Fibroblast of lung (primary cell): ENCODE data around the gene CPM. TPM values are rescaled to one million over a fixed set of nuclear protein-coding genes. Genes with fewer than 3 reads are reported as not detected.

ENCODE experiments used
- DNase-seq, 2 donors: peaks; one replicate each; pipeline versions ENCODE4 v3.0.0 to v3.0.0-alpha.2; 2010; ENCODE audit warnings: low read depth in 2 of 2
- H2AFZ ChIP-seq: 2 replicates; pipeline ENCODE4 v1.5.1; 2012; ENCODE audit warnings: low read length, control low read depth, inconsistent platforms
- H3K27ac ChIP-seq: 2 replicates; pipeline ENCODE4 v1.5.1; 2011; ENCODE audit warnings: low read length, control low read depth; ENCODE audit not compliant: insufficient read depth
- H3K27me3 ChIP-seq: 2 replicates; pipeline ENCODE4 v1.5.1; 2011; ENCODE audit warnings: mild to moderate bottlenecking, low read length; ENCODE audit not compliant: control insufficient read depth, insufficient read depth
- H3K36me3 ChIP-seq: 2 replicates; pipeline ENCODE4 v1.5.1; 2011; ENCODE audit warnings: low read length; ENCODE audit not compliant: control insufficient read depth, insufficient read depth
- H3K4me1 ChIP-seq: 2 replicates; pipeline ENCODE4 v1.5.1; 2011; ENCODE audit warnings: low read length; ENCODE audit not compliant: control insufficient read depth, insufficient read depth; ENCODE audit errors: extremely low read depth
- H3K4me2 ChIP-seq: 2 replicates; pipeline ENCODE4 v1.5.1; 2011; ENCODE audit warnings: low read length, control low read depth; ENCODE audit not compliant: insufficient read depth; ENCODE audit errors: extremely low read depth
- H3K4me3 ChIP-seq, 4 experiments: fragments of 200-600 bp in 1 of 4; sonication (generic) in 1 of 4; replicated peaks in 1 of 4; 2 replicates each; pipeline ENCODE4 v1.5.1; 2011 to 2016; ENCODE audit warnings: low read length in 4 of 4, low read depth in 3 of 4, mild to moderate bottlenecking in 3 of 4, control low read depth in 2 of 4, inconsistent platforms in 1 of 4, mixed read lengths in 1 of 4; ENCODE audit not compliant: insufficient read depth in 1 of 4; ENCODE audit errors: control extremely low read depth in 1 of 4
- H3K79me2 ChIP-seq: 2 replicates; pipeline ENCODE4 v1.5.1; 2012; ENCODE audit warnings: mild to moderate bottlenecking, low read length, inconsistent platforms; ENCODE audit not compliant: control insufficient read depth, insufficient read depth
- H3K9ac ChIP-seq: 2 replicates; pipeline ENCODE4 v1.5.1; 2011; ENCODE audit warnings: mild to moderate bottlenecking, low read length, control low read depth; ENCODE audit not compliant: insufficient read depth
- H3K9me3 ChIP-seq: 2 replicates; pipeline ENCODE4 v1.5.1; 2012; ENCODE audit warnings: low read depth, low read length; ENCODE audit not compliant: control insufficient read depth, insufficient read depth
- H4K20me1 ChIP-seq: 2 replicates; pipeline ENCODE4 v1.5.1; 2011; ENCODE audit warnings: low read length; ENCODE audit not compliant: control insufficient read depth, insufficient read depth; ENCODE audit errors: extremely low read depth
- EZH2 ChIP-seq: IDR thresholded peaks from 2 replicates; pipeline ENCODE4 v1.5.1; 2012; ENCODE audit warnings: low read length, control low read depth, mild to moderate bottlenecking; ENCODE audit errors: missing control alignments
- polyA plus RNA-seq, 2 donors: library from polyadenylated mRNA; depleted of rRNA in 1 of 2; stranded (reverse) in 1 of 2; unstranded in 1 of 2; fragments of >200 nt; gene quantifications; 2 replicates each; pipeline ENCODE4 v1.2.1, GENCODE V29; 2011 to 2012; ENCODE audit warnings: missing spikeins in 1 of 2
- total RNA-seq: library from RNA; depleted of rRNA; stranded (reverse); fragments of >200 nt; gene quantifications from 2 replicates; pipeline ENCODE4 v1.2.1, GENCODE V29; 2014
- TF ChIP-seq, protein P1 (sequence below), 2 donors: IDR thresholded peaks in 1 of 2; conservative IDR thresholded peaks in 1 of 2; 1 replicate in 1 of 2; 2 replicates in 1 of 2; pipeline ENCODE4 v1.5.1; 2011 to 2012; ENCODE audit warnings: low read length in 2 of 2, control low read depth in 1 of 2, inconsistent platforms in 1 of 2, low read depth in 1 of 2, mild to moderate bottlenecking in 1 of 2

The CPM gene
- total and polyA plus RNA-seq, 2 donors (not counting 1 experiment from before 2014, with no cell fraction given), result 5.3 to 23.5 TPM

DNA sequence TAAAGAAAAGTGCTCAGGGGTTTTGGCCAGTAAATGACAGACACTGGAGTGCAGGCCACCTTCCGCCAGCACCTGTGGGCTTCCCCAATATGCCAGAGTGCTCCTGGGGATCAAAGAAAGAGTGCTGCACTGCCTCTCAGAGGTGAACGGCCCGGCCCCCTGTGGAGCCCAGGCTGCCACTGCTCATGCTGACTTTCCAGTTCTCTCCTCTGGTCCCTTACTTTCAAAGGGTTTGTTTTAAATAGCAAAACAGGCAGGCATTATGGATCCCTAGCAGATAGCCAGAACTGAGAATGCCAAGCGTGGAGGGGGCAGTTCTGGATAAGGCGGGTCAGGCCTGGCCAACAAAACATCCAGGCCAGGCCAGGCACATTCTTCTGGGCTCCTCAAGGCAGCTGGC lies 65.4 kb downstream of the CPM start:
- Histone ChIP-seq H3K27ac (no peak overlapping the region), H2AFZ (no peak overlapping the region), H3K79me2 (no peaks in the 10 kb centered on the region), H3K4me3 (no peak overlapping the region), H3K27me3 (no peaks in the 10 kb centered on the region), H3K4me2 (no peak overlapping the region), H3K4me1 (no peaks in the 10 kb centered on the region), H3K9ac (no peak overlapping the region), H4K20me1 (no peaks in the 10 kb centered on the region), H3K9me3 (no peaks in the 10 kb centered on the region), H3K36me3 (no peaks in the 10 kb centered on the region)
- TF ChIP-seq, protein P1, sequence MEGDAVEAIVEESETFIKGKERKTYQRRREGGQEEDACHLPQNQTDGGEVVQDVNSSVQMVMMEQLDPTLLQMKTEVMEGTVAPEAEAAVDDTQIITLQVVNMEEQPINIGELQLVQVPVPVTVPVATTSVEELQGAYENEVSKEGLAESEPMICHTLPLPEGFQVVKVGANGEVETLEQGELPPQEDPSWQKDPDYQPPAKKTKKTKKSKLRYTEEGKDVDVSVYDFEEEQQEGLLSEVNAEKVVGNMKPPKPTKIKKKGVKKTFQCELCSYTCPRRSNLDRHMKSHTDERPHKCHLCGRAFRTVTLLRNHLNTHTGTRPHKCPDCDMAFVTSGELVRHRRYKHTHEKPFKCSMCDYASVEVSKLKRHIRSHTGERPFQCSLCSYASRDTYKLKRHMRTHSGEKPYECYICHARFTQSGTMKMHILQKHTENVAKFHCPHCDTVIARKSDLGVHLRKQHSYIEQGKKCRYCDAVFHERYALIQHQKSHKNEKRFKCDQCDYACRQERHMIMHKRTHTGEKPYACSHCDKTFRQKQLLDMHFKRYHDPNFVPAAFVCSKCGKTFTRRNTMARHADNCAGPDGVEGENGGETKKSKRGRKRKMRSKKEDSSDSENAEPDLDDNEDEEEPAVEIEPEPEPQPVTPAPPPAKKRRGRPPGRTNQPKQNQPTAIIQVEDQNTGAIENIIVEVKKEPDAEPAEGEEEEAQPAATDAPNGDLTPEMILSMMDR (conservative IDR thresholded peaks at IDR 0.05 in 1 of 2, IDR thresholded peaks at IDR 0.05 in 1 of 2; ENCODE audit: low read depth in 1 of 2, low read length in 2 of 2), result no peak
- no peak for TF ChIP-seq EZH2
- DNase-seq, result no peak

DNA sequence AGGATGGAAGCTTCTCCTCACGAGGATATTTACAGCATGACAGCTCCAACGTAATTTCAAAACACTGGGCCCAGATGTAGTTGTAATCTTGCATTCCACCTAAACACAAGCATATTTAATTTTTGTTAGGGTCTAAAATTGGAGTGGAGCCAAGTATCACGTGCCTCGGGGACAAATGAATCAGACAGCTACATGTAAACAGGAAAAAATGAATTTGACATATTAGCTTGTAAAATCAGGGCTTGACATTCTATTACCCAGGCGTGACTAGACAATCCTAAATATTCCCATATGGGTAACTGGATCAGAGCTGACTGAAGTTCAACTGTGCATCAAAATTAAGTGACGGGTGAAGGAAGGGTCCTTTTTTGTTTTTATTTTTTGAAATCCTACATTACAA lies 66.0 kb downstream of the CPM start:
- no peak overlapping the region for H2AFZ ChIP-seq
- H3K4me3 ChIP-seq, result no peak overlapping the region
- H3K27me3 ChIP-seq, result no peaks in the 10 kb centered on the region
- H3K4me2 ChIP-seq, result no peak overlapping the region
- H4K20me1 ChIP-seq, result no peaks in the 10 kb centered on the region
- no peaks in the 10 kb centered on the region for H3K36me3 ChIP-seq
- no peak overlapping the region for H3K9ac ChIP-seq
- no peaks in the 10 kb centered on the region for H3K9me3 ChIP-seq
- no peak for DNase-seq
- TF ChIP-seq, protein P1 (conservative IDR thresholded peaks at IDR 0.05 in 1 of 2, IDR thresholded peaks at IDR 0.05 in 1 of 2; ENCODE audit: low read depth in 1 of 2, low read length in 2 of 2), result no peak
- TF ChIP-seq EZH2, result no peak
- no peaks in the 10 kb centered on the region for H3K4me1 ChIP-seq
- H3K27ac ChIP-seq, result no peak overlapping the region
- H3K79me2 ChIP-seq, result no peaks in the 10 kb centered on the region

GRCh38 chr12:68865399-68866164 lies 67.4 kb downstream of the CPM start:
- Histone ChIP-seq H3K9ac (no peak overlapping the region), H4K20me1 (no peaks in the 10 kb centered on the region), H3K4me2 (no peak overlapping the region), H3K79me2 (no peaks in the 10 kb centered on the region), H2AFZ (no peak overlapping the region), H3K36me3 (no peaks in the 10 kb centered on the region), H3K9me3 (no peaks in the 10 kb centered on the region), H3K27ac (no peak overlapping the region), H3K4me1 (no peaks in the 10 kb centered on the region), H3K27me3 (no peaks in the 10 kb centered on the region), H3K4me3 (no peak overlapping the region)
- TF ChIP-seq EZH2, result no peak
- TF ChIP-seq, protein P1 (conservative IDR thresholded peaks at IDR 0.05 in 1 of 2, IDR thresholded peaks at IDR 0.05 in 1 of 2; ENCODE audit: low read depth in 1 of 2, low read length in 2 of 2), result no peak
- peak in 1 of 2 donors; percentile 52 for DNase-seq
